ENCODE results near the gene MIA.
"Not testable (repeated sequence)": the region's sequence is repeated elsewhere in the genome, so short reads cannot be mapped to it uniquely, and the experiment has no call there.

MIA gene

DNA sequence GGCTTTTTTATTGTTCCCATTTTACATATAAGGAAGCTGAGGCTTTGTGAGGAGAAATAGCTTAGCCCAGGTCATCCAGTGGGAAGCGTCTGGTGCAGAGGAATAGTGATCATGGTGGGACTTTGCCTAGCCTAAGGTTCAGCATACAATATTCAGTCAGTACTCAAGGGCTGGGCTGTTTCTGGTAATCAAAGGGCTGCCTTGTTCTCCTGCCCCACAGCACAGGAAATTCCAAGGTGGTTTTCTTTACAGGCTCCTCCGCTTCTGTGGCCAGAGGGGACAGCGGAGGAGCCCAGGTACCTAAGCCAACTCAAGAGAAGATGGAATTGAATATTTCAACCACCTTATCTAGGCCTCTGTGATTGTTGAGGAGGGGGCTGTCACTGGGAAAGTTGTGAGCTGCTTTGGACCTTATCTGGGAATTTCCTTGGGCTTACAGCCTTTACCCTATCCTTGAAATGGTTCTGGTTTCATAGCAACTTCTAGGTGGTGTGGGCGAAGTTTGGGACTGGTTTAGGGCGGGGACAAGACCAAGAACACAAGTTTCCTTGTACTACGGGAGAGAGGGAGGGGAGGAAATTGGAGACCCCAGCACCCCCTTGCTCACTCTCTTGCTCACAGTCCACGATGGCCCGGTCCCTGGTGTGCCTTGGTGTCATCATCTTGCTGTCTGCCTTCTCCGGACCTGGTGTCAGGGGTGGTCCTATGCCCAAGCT is at the start of gene MIA:
Gene MIA, plus strand, starts transcription at position 606 of the 716 bp plus-strand sequence. Its CDS starts 22 bp downstream, at position 628.
- H3K27ac Mint-ChIP-seq: peak within 1 kb of the TSS in 1 of 2 donors; percentile 91
- peaks cover 61% of the 10 kb centered on the region for H3K4me1 Mint-ChIP-seq
- ATAC-seq: no peak
- H3K27me3 Mint-ChIP-seq: no peaks in the 10 kb centered on the region
- peak within 1 kb of the TSS in 1 of 2 donors; percentile 11 for H3K4me3 Mint-ChIP-seq
- no peak for DNase-seq
- H3K9me3 Mint-ChIP-seq: peaks cover 0 to 2% of the 10 kb centered on the region in 2 donors

DNA sequence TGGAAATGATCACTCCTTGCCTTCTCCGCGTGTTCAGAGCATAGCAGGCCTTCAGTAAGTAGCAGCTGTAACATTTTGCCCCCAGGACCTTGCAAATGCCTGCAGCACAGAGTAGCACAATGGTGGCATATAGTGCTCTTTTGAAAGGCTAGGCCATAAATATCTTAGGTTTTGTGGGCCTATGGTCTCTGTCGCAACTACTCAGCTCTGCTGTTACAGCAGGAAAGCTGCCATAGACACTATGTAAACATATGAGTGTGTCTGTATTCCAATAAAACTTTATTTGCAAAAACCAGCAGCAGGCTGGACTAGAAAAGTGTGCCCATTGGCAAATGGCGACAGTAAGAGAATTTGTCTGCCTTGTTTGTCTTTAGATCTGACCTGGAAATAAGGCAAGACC is 49.0 kb upstream of the MIA start:
- ATAC-seq: no peak
- no peak overlapping the region for H3K4me3 Mint-ChIP-seq
- H3K4me1 Mint-ChIP-seq: peaks cover 34% of the 10 kb centered on the region
- H3K9me3 Mint-ChIP-seq: peaks cover 0 to 6% of the 10 kb centered on the region in 2 donors
- no peak overlapping the region for H3K27ac Mint-ChIP-seq
- H3K27me3 Mint-ChIP-seq: no peaks in the 10 kb centered on the region
- DNase-seq: no peak

DNA sequence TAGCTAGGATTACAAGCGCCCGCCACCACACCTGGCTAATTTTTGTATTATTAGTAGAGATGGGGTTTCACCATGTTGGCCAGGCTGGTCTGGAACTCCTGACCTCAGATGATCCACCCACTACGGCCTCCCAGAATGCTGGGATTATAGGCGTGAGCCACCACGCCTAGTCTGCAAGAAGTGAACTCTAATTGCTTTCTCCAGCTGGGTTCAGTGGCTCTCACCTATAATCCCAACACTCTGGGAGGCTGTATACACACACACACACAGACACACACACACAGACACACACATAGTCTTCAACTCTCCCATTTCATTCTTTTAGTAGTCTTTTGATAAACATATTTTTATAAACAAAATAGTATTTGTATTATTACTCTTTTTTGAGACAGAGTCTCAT is 45.3 kb upstream of the MIA start:
- not testable (repeated sequence) for H3K27ac Mint-ChIP-seq, H3K4me1 Mint-ChIP-seq, H3K4me3 Mint-ChIP-seq, H3K27me3 Mint-ChIP-seq, ATAC-seq, DNase-seq, H3K9me3 Mint-ChIP-seq

DNA sequence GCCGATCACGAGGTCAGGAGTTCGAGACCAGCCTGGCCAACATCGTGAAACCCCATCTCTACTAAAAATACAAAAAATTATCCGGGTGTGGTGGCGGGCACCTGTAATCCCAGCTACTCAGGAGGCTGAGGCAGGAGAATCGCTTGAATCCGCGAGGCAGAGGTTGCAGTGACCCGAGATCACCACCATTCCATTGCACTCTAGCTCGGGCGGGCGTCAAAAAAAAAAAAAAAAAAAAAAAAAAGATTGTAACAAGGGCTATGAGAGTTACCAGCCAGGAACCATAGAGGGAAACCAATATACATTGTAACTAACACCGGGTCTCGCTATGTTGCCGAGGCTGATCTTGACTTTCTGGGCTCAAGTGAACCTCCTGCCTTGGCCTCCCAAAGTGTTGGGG is 43.0 kb upstream of the MIA start:
- not testable (repeated sequence) for ATAC-seq, H3K4me1 Mint-ChIP-seq, H3K9me3 Mint-ChIP-seq, H3K27me3 Mint-ChIP-seq, H3K4me3 Mint-ChIP-seq, H3K27ac Mint-ChIP-seq, DNase-seq

DNA sequence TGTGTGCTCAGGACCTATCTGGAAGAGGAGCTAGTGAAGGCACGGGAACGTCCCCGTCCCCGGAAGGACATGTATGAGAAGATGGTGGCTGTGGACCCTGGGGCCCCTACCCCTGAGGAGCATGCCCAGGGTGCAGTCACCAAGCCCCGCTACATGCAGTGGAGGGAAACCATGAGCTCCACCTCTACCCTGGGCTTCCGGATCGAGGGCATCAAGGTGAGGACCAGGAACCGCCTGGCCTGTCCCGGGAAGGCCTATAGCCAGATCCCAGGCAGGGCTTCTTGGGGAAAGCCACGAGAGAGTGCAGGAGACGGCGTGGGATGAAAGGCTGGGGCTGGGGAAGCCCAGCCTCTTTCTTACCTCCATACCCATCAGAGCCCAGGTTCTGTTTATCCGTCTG is 42.2 kb upstream of the MIA start:
- Mint-ChIP-seq H3K9me3 (no peaks in the 10 kb centered on the region), H3K4me3 (no peak overlapping the region), H3K27ac (no peak overlapping the region), H3K27me3 (no peaks in the 10 kb centered on the region), H3K4me1 (no peaks in the 10 kb centered on the region)
- ATAC-seq: no peak
- no peak for DNase-seq

DNA sequence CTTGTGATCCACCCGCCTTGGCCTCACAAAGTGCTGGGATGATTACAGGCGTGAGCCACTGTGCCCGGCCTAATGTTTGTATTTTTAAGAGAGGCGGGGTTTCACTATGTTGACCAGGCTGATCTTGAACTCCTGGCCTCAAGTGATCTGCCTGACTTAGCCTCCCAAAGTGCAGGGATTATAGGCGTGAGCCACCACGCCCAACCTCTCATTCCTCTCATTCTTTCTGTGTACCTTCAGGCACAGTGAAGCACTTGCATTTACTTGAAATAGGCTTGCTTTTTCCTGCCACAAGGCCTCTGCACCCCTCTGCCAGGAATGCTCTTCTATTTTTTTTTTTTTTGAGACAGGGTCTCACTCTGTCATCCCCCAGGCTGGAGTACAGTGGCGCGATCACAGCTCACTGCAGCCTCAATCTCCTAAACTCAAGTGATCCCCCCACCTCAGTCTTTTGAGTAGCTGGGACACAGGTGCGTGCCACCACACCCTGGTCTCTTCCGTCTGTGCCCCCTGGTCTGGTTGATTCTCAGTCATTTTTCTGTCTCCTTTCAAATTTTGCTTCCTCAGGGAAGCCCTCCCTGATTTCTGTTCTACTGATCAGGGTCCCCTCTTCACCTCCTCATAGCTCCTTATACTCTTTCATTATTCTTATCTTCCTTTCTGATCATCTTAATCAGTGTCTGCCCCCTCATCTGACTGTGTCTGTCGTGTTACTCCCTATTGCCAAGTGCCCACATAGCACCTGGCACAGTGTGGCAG is 40.1 kb upstream of the MIA start:
- DNase-seq: no peak
- Mint-ChIP-seq H3K4me3 (no peak overlapping the region), H3K9me3 (no peaks in the 10 kb centered on the region), H3K4me1 (peaks cover 12% of the 10 kb centered on the region), H3K27ac (no peak overlapping the region), H3K27me3 (no peaks in the 10 kb centered on the region)
- ATAC-seq: no peak

DNA sequence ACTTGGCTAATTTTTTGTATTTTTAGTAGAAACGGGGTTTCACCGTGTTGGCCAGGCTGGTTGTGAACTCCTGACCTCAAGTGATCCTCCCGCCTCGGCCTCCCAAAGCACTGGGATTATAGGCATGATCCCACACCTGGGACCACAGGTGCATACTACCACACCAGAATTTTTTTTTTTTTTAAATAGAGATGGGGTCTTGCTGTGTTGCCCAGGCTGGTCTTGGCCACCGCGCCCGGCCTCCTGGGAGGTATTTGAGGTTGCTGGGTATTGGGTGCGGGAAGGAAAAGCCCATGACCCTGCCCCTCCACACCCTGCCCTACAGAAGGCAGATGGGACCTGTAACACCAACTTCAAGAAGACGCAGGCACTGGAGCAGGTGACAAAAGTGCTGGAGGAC is 38.7 kb upstream of the MIA start:
- no peak overlapping the region for H3K4me3 Mint-ChIP-seq
- no peaks in the 10 kb centered on the region for H3K27me3 Mint-ChIP-seq
- no peak for DNase-seq
- no peak for ATAC-seq
- H3K9me3 Mint-ChIP-seq: no peaks in the 10 kb centered on the region
- peaks cover 12% of the 10 kb centered on the region for H3K4me1 Mint-ChIP-seq
- H3K27ac Mint-ChIP-seq: no peak overlapping the region

DNA sequence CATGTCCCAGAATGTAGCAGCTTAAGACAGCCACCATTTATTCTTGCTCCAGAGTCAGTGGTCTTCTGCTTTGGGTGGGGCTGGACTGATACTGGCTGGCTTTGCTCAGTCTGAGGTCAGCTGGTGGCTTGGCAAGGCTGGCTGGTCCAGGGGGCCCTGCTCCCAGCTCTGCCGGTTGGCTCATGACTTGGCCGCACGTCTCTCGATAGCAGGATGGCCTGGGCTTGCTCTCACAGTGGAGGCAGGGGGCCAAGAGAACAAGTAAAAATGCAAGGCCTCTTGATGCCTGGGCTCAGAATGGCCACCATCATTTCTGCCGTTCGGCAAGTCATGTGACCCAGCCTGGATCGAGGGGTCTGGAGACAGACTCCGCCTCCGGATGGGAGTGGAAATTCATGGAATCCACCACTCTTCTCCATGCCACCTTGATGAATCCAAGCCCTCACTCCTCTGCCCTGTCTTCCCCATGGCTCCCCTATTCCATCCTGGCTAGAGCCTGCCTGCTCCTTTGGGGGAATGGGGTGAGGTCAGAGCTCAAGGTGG is 38.1 kb upstream of the MIA start:
- peaks cover 12% of the 10 kb centered on the region for H3K4me1 Mint-ChIP-seq
- no peaks in the 10 kb centered on the region for H3K9me3 Mint-ChIP-seq
- H3K27me3 Mint-ChIP-seq: no peaks in the 10 kb centered on the region
- H3K4me3 Mint-ChIP-seq: no peak overlapping the region
- ATAC-seq (no peak), DNase-seq (no peak)
- H3K27ac Mint-ChIP-seq: no peak overlapping the region

DNA sequence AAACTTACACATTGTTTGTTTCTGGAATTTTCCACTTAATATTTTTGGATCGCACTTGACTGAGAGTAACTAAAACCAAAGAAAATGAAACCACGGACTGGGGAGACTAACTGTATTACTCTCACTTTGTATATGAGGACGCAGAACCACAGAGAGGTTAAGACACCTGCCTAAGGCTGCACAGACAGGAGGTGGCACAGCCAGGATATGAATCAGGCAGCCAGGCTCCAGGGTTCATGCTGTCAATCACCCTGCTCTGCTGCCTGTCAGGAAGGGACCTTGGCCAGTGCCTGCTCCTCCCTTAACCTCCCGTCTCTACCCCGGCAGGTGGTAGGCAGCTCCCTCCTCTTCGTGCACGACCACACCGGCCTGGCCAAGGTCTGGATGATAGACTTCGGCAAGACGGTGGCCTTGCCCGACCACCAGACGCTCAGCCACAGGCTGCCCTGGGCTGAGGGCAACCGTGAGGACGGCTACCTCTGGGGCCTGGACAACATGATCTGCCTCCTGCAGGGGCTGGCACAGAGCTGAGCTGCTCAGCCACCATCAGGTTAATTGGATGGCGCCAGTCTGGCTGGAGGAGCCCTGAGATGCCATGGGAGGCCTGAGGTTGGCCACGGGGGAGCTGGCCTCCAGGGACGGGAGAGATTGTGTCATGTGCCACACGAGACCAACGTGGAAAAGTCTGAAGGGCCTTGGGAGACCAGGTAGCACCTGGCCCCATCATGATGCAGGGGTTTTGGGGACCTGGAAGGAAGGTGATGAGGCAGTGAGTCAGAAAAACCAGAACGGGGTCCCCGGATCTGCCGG is 36.1 kb upstream of the MIA start:
- Mint-ChIP-seq H3K4me3 (no peak overlapping the region), H3K27ac (peak overlapping the region in 1 of 2 donors; percentile 34), H3K27me3 (no peaks in the 10 kb centered on the region), H3K9me3 (no peaks in the 10 kb centered on the region), H3K4me1 (peaks cover 12% of the 10 kb centered on the region)
- DNase-seq (no peak), ATAC-seq (peak; percentile 71)

DNA sequence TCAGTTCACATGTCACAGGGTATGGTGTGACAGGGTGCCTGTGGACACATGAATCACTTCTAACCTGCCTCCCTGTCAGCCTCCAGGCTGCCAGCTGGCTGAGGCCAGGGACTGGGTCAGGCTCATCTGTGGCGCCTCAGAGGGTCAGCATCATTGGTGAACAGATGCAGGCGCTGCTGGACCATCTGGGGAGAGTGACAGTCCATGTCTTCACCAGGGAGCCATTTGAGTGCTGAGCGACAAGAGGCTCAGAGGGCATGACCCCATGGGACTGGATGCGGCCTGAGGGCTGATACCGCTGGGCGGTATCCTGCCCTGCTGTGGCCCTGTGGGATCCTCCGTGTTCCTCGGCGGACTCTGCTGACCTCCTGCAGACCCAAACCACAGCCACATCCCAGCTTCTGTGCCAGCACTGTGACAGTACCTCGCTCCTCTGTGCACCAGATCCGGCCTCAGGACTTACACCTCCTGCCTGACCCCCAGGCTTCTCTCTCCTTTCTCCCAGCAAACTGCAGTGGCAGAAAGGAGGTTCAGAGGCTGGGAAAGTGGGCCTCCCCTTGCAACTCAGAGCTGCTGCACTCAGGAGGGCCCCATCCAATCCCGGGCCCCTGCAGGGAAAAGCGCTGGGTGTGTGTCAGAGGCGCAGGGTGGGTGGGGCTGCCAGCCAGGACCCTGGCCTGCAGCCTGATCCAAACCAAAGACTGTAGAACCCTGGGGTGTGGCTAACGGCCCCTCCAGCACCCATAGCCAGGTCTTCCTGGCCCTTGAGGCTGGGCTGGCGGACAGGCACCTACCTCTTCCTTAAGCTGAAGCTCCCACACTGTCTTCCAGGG is 35.2 kb upstream of the MIA start:
- ATAC-seq (no peak), DNase-seq (no peak)
- Mint-ChIP-seq H3K27ac (peak overlapping the region in 1 of 2 donors; percentile 80), H3K9me3 (no peaks in the 10 kb centered on the region), H3K4me3 (no peak overlapping the region), H3K4me1 (peaks cover 12% of the 10 kb centered on the region), H3K27me3 (no peaks in the 10 kb centered on the region)

DNA sequence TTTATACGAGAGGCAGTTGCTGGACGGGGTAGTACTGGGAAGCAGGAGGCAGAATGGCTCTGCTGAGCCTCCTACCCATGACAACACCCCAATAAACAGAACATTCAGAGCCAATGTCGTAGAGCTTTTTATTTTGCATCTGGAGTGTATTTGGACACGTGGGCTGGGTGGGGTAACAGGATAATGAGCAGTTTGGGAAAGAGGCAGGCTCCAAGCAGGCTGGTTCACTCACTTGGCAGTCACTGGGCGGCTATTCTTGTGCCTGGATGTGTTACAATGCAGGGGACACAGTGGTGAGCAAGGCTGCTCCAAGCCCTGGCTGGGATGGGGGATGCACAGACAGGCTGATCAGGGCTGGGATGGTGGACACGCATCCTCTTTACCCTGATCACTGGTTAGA is 34.6 kb upstream of the MIA start:
- ATAC-seq: no peak
- Mint-ChIP-seq H3K27ac (no peak overlapping the region), H3K27me3 (no peaks in the 10 kb centered on the region), H3K4me3 (no peak overlapping the region), H3K9me3 (no peaks in the 10 kb centered on the region), H3K4me1 (peaks cover 12% of the 10 kb centered on the region)
- DNase-seq: no peak

DNA sequence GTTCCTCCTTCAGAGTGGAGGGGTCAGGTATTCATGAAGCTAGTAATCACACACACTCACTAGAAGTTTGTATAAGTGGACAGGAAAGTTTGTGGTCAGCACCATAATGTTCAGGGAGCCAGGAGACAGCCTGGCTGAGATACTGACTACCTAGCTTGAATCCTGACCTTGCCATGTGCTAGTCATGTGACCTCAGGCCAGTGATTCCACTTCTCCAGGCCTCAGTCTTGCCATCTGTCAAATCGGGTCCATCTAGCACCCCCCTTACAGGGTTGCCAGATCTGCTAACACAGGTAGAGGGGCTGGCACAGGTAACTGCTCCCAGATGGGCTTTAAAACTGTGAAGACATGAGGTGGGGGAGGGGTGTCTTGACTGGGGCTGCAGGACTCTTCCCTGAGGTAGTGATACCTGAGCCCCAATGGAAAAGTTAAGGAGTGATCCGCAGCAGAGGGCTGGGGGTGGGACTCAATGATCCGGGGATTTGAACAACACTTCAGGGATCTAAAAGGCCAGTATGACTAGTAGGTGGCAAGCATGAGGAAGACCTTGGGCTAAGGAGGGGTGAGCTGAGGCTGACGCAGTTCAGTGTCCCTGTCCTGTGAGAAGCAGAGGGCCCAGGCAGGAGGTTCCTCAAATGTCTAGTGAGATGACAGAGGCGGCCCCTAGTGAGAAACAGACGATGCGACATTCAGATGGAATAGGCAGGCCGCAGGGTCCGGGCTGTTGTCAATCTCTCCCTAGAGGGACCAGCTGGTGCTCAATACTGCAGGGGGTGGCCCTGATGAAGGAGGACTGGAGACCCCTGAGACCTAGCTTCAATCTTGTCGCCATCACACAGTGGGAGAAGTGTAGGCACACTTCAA is 33.6 kb upstream of the MIA start:
- no peak for DNase-seq
- H3K4me3 Mint-ChIP-seq: no peak overlapping the region
- H3K27me3 Mint-ChIP-seq: no peaks in the 10 kb centered on the region
- H3K27ac Mint-ChIP-seq: peak overlapping the region; percentile 30 to 37
- no peaks in the 10 kb centered on the region for H3K9me3 Mint-ChIP-seq
- ATAC-seq: no peak
- H3K4me1 Mint-ChIP-seq: peaks cover 12% of the 10 kb centered on the region

DNA sequence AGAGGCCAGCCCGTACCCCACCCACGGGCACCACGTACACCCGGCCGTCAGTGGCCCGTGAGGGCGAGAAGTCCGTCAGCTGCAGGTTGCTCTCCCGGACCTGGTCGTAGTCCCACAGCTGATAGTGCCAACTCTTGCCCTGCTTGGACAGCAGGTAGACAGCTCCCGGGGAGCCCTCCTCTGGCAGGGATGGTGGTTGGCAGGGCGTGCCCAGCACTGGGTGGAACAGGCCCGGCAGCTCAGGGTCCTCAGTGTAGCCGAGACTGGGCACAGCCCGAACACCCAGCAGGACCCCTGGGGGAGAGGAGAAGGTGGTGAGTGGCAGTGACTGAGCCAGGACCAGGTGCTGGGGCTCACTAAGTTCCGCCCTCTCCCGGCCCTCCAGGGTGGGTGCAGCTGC is 32.8 kb upstream of the MIA start:
- Mint-ChIP-seq H3K27me3 (no peaks in the 10 kb centered on the region), H3K4me3 (no peak overlapping the region), H3K27ac (no peak overlapping the region), H3K4me1 (peaks cover 12% of the 10 kb centered on the region), H3K9me3 (no peaks in the 10 kb centered on the region)
- ATAC-seq (no peak), DNase-seq (no peak)

DNA sequence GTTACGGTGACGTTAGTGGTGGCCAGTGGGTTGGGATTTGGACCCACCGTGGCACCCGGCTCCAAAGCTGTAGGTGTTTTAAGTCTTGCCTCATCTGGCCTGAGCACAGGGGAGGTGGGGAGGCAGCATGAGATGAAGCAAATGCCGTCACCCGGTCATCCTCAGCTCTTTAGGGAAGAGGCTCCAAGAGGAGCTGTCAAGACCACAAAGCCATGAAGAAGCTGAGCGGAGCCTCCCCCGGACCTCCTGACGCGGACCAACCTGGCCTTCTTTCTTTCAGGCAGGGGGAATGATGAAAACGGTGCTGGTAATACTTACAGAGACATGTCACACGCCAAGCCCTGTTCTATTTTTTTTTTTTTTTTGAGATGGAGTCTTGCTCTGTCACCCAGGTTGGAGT is 32.4 kb upstream of the MIA start:
- Mint-ChIP-seq H3K27ac (no peak overlapping the region), H3K9me3 (no peaks in the 10 kb centered on the region), H3K27me3 (no peaks in the 10 kb centered on the region), H3K4me1 (peaks cover 16% of the 10 kb centered on the region), H3K4me3 (no peak overlapping the region)
- DNase-seq (no peak), ATAC-seq (no peak)
